GM12865 (cell line): ENCODE data around the gene CARS2.
"Not testable (repeated sequence)": the region's sequence is repeated elsewhere in the genome, so short reads cannot be mapped to it uniquely, and the experiment has no call there.

Source experiments
- DNase-seq: peaks from one replicate; pipeline ENCODE4 v3.0.0; 2010; ENCODE audit warnings: low read depth
- H3K4me3 ChIP-seq: 2 replicates; pipeline ENCODE4 v1.5.1; 2011; ENCODE audit warnings: mild to moderate bottlenecking, low read depth, low read length, control low read depth
- CTCF ChIP-seq: IDR thresholded peaks from 2 replicates; pipeline ENCODE4 v1.5.1; 2011; ENCODE audit warnings: low read length, control low read depth, low read depth, inconsistent platforms; ENCODE audit not compliant: insufficient read depth; ENCODE audit errors: missing control alignments

CARS2 gene

GRCh38 chr13:110712081-110712848, 6.3 kb upstream of the CARS2 start:
- peak overlapping the region; percentile 99 for H3K4me3 ChIP-seq
- peak; percentile 96 for DNase-seq
- no peak for TF ChIP-seq CTCF

GRCh38 chr13:110706570-110707372, 855 bp upstream of the CARS2 start:
- TF ChIP-seq CTCF = no peak
- H3K4me3 ChIP-seq = peak overlapping the region; percentile 55
- DNase-seq = no peak

- no peak for TF ChIP-seq CTCF
- H3K4me3 ChIP-seq = peak overlapping the region; percentile 87
- DNase-seq = no peak
These were observed 525 bp downstream of the CARS2 start for GRCh38 chr13:110705356-110705825.

DNA sequence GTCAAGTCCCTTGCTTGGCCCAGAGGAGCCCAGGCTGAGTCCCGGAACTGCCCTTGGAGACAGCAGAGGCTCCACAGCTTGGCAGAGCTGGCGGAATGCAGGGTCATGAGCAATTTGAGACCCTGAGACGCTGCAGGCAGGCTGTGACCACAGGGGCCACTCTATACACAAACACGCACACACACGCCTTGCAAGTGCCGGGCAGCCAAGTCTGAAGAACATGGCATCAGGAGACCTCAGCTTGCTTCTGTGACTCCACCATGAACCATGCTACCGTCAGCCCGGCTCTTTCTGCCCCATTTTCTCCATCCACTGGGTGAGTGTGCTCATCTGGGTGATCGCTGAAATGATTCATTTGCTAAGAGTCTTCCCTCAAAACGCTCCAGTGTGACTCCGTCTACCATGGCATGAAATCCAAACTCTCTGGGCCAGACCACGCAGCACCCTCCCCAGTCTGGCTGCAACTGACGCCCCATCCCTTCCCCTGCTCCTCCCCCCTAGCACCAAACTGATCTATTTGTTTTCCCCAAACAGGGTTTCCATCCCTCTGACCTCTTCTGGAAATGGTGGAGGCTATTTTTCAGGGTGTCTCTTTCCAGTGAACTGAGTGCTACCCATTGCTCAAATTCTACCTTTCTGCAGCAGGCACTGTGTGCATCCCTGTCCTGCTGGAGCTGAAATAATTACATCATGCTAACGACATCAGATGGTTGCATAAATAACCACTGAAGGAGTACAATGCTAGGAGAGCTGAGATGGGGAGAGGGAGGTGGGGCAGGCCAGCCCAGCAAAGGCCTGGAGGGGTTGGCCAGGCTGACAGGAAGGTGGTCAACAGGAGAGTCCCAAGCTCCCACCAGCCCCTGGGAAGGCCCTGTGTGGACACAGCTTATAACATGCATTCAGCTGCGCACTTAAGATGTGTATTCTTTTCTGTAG, 3.1 kb downstream of the CARS2 start:
- TF ChIP-seq CTCF = no peak
- DNase-seq = no peak
- no peak overlapping the region for H3K4me3 ChIP-seq

- TF ChIP-seq CTCF = no peak
- DNase-seq = no peak
- no peak overlapping the region for H3K4me3 ChIP-seq
These were observed 3.8 kb downstream of the CARS2 start for GRCh38 chr13:110702089-110702488.

DNA sequence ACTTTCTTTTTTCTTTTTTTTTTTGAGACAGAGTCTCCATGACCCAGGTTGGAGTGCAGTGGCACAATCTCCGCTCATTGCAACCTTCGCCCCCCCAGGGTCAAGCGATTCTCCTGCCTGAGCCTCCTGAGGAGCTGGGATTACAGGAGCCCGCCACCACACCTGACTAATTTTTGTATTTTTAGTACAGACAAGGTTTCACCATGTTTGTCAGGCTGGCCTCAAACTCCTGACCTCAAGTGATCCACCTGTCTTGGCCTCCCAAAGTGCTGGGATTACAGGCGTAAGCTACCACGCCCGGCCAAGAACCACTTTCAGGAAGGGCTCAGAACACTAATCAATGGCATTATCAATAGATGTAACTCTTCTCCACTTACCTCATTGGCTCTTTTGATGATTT, 4.9 kb downstream of the CARS2 start:
- not testable (repeated sequence) for H3K4me3 ChIP-seq, DNase-seq
